GM06990 (cell line): ENCODE measurements around the gene TULP3.

Experiments
- DNase-seq: peaks from one replicate; pipeline ENCODE4 v3.0.0-alpha.2; 2011; ENCODE audit not compliant: insufficient read length; ENCODE audit errors: extremely low read depth
- H3K27me3 ChIP-seq: replicated peaks from 2 replicates; pipeline ENCODE4 v1.6.0; 2011; ENCODE audit warnings: low read length; ENCODE audit not compliant: control insufficient read depth, insufficient read depth
- H3K36me3 ChIP-seq: 2 replicates; pipeline ENCODE4 v1.5.1; 2011; ENCODE audit warnings: low read length; ENCODE audit not compliant: control insufficient read depth, insufficient read depth
- H3K4me3 ChIP-seq: replicated peaks from 2 replicates; pipeline ENCODE4 v1.5.1; 2011; ENCODE audit warnings: low read depth, mild to moderate bottlenecking, control low read depth, low read length
- TF ChIP-seq, protein P1 (sequence below): IDR thresholded peaks from 2 replicates; pipeline ENCODE4 v1.5.1; 2011; ENCODE audit warnings: low read length, control low read depth, mild to moderate bottlenecking, inconsistent platforms; ENCODE audit not compliant: insufficient read depth, poor library complexity, severe bottlenecking

Gene TULP3

DNA sequence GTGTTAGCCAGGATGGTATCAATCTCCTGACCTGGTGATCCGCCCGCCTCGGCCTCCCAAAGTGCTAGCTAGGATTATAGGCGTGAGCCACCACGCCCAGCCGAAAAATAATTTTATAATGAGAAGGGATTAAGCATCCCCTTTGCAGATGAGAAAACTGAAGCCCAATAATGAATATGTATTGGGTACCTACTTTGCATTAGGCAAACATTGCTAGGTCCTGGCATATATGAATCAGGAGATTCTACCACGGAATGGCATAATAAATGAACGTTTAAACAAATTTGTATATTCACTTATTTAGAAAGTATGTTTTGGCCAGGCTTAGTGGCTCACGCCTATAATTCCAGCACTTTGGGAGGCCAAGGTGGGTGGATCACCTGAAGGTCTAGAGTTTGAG lies 32.4 kb downstream of the TULP3 start:
- no peaks in the 10 kb centered on the region; the same call in 1 of the 2 replicates for H3K36me3 ChIP-seq
- TF ChIP-seq, protein P1, sequence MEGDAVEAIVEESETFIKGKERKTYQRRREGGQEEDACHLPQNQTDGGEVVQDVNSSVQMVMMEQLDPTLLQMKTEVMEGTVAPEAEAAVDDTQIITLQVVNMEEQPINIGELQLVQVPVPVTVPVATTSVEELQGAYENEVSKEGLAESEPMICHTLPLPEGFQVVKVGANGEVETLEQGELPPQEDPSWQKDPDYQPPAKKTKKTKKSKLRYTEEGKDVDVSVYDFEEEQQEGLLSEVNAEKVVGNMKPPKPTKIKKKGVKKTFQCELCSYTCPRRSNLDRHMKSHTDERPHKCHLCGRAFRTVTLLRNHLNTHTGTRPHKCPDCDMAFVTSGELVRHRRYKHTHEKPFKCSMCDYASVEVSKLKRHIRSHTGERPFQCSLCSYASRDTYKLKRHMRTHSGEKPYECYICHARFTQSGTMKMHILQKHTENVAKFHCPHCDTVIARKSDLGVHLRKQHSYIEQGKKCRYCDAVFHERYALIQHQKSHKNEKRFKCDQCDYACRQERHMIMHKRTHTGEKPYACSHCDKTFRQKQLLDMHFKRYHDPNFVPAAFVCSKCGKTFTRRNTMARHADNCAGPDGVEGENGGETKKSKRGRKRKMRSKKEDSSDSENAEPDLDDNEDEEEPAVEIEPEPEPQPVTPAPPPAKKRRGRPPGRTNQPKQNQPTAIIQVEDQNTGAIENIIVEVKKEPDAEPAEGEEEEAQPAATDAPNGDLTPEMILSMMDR: no peak
- H3K27me3 ChIP-seq: no peaks in the 10 kb centered on the region
- H3K4me3 ChIP-seq: no peak overlapping the region
- no peak for DNase-seq

DNA sequence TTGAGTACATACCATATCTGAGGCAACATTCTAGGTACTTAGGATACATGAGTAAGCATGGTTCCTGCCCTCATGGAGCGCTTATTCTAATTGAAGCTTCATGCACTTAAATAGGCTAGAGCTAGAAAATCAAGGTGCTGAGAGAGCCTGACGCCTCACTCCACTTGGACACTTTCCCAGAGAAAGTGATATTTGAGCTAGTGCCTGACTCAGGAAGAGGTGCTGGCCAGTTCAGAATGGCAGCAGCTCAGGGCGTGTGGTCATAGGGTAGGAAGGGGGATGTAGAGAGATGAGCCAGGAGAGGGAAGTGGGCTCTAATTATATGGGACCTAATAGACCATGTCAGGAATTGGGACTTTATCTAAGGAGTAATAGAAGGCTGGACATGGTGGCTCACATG lies 33.3 kb downstream of the TULP3 start:
- TF ChIP-seq, protein P1: no peak
- Histone ChIP-seq H3K27me3 (no peaks in the 10 kb centered on the region), H3K36me3 (no peaks in the 10 kb centered on the region; the same call in 1 of the 2 replicates), H3K4me3 (no peak overlapping the region)
- DNase-seq: no peak

DNA sequence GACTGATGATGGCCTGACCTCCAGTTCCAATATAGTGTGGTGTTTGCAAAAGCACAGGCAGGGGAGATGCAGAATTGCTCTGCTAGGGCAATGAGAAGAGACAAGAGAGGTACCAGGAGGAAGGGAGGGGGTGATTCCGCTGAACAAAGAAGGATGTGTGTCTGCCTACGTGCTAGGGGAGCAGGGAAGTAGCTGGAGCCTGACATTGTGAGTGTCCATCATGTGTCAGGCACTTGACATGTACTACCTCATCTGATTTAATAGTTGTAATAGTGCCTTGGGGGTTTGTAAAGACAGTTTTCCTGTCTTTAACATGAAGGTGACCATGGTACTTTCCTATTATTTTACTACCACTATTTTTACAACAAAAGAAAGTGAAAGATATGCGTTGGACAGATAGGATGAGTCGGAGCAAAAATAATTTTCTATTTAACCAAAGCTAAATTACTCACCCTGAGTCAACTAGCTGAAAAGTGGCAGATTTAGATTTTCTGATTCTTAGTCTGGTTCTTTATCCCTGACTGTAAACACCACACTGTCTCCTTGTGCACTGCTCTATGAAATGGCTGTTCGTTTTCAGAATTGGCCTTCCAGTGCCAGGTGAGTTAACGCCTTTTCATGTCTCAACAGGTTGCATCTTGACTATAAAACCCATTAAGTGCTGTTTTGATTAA lies 34.8 kb downstream of the TULP3 start:
- H3K4me3 ChIP-seq: no peak overlapping the region
- TF ChIP-seq, protein P1: no peak
- H3K36me3 ChIP-seq: no peaks in the 10 kb centered on the region; the same call in 1 of the 2 replicates
- no peak for DNase-seq
- no peaks in the 10 kb centered on the region for H3K27me3 ChIP-seq

DNA sequence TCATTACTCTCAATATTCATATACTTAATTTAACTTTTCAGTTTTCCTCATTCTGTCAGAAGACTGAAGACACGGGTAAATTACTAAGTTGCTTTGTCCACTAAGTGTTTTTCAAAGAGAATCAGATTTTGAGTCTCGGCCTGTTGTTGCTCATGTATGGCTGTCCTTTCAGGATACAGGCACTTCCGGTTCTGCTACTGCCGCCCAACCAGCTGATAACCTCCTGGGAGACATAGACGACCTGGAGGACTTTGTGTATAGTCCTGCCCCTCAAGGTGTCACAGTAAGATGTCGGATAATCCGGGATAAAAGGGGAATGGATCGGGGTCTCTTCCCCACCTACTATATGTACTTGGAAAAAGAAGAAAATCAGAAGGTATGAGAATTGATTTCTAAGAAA lies 40.2 kb downstream of the TULP3 start:
- Histone ChIP-seq H3K4me3 (no peak overlapping the region), H3K36me3 (no peaks in the 10 kb centered on the region; the same call in 1 of the 2 replicates), H3K27me3 (no peaks in the 10 kb centered on the region)
- DNase-seq: no peak
- TF ChIP-seq, protein P1: no peak

DNA sequence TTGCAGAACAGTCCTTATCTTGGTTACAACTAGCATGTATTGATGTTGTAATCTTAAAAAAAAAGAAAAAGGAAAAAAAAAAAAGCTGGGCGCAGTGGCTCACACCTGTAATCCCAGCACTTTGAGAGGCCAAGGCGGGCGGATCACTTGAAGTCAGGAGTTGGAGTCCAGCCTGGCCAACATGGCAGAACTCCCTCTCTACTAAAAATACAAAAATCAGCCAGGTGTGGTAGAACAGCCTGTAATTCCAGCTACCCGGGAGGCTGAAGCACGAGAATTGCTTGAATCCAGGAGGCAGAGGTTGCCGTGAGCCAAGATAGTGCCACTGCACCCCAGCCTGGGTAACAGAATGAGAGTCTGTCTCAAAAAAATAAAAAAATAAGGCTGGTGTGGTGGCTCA lies 42.9 kb downstream of the TULP3 start:
- no peaks in the 10 kb centered on the region for H3K36me3 ChIP-seq
- H3K4me3 ChIP-seq: no peak overlapping the region
- H3K27me3 ChIP-seq: no peaks in the 10 kb centered on the region
- TF ChIP-seq, protein P1: no peak
- no peak for DNase-seq
